Endothelial cell of hepatic sinusoid (primary cell): ENCODE results near the gene ZNF681.
"Not testable (repeated sequence)": the region's sequence is repeated elsewhere in the genome, so short reads cannot be mapped to it uniquely, and the experiment has no call there.

Experiments
- in situ Hi-C: cut with HindIII; loops from 2 replicates; pipeline ENCODE4 v1.10.0; 2017; ENCODE audit warnings: low sequenced_read_pairs

The ZNF681 gene

DNA sequence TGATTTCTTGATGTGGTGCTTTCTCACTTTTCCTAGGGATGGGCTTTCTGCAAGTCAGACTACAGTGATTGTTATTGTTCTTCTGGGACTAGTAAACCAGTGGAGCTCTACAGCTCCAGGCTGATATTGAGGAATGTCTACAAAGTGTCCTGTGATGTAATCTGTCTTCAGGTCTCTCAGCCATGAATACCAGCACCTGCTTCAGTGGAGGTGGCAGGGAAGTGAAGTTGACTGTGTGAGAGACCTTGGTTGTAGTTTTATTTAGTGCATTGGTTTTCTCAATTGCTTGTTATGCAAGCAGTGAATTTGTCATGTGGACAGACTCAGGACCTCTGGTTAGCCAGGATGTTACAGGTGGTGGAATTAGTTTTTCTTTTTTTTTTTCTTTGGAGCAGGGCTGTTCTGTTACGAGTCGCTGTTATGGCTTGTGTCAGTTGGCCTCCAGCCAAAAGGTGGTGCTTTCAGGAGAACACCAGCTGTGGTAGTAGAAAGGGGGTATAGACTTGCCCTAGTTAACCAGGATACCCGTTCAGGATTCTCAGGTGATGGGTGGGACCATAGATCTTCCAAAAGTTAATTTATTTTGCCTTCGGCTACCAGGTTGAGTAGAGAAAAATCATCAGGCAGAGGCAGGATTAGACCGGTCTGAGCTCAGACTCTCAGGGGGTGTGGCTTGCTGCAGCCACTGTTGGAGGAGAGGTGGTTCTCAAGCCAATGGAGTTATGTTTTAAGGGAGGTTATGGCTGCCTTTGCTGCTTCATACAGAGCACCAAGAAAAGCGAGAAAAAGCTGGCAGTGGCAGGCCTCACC lies 59.8 kb downstream of the ZNF681 start:
- in situ Hi-C loops: no loop called here

DNA sequence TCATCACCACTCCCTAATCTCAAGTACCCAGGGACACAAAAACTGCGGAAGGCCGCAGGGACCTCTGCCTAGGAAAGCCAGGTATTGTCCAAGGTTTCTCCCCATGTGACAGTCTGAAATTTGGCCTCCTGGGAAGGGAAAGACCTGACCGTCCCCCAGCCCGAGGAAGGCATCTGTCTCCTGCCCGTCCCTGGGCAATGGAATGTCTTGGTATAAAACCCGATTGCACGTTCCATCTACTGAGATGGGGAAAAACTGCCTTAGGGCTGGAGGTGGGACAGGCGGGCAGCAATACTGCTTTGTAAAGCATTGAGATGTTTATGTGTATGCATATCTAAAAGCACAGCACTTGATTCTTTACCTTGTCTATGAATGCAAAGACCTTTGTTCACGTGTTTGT lies 65.8 kb downstream of the ZNF681 start:
- in situ Hi-C loops: not testable (repeated sequence)
